H1 (cell line): ENCODE results near the gene MEX3C. TPM values are rescaled to one million over a fixed set of nuclear protein-coding genes. Genes with fewer than 3 reads are reported as not detected.

ENCODE experiments used
- CTCF ChIA-PET: fragments of 300-600 bp; sonication (Branson Sonifier 250); formaldehyde crosslinking; loops from one replicate; lab custom pipeline; 2021; ENCODE audit not compliant: partially characterized antibody; lab: Charles Lee
- POLR2A ChIA-PET: fragments of 300-600 bp; sonication (Branson Sonifier 250); formaldehyde crosslinking; loops from one replicate; lab custom pipeline; 2021; ENCODE audit warnings: inconsistent platforms; ENCODE audit not compliant: partially characterized antibody; lab: Charles Lee
- DNase-seq, 2 experiments: peaks; one replicate each; pipeline versions ENCODE4 v3.0.0 to v3.0.0-alpha.2; 2010 to 2022; ENCODE audit warnings: low spot score in 2 of 2, low read depth in 1 of 2, mixed read lengths in 1 of 2
- FAIRE-seq: peaks from 2 replicates; lab custom pipeline; 2011; peaks lifted over from hg19 to GRCh38; lab: Jason Lieb, UNC
- H2AFZ ChIP-seq: 2 replicates; pipeline ENCODE4 v1.8.1; 2012; ENCODE audit warnings: low read length, inconsistent platforms
- H2AK5ac ChIP-seq: 2 replicates; pipeline ENCODE4 v1.6.1; 2013; ENCODE audit warnings: low read depth, low read length
- H2BK120ac ChIP-seq: replicated peaks from 2 replicates; pipeline ENCODE3; 2013; ENCODE audit warnings: low read depth, low read length, inconsistent platforms
- H2BK12ac ChIP-seq: 2 replicates; pipeline ENCODE4 v1.6.1; 2013; ENCODE audit warnings: low read depth, low read length
- H2BK15ac ChIP-seq: 2 replicates; pipeline ENCODE4 v1.6.1; 2013; ENCODE audit warnings: low read length
- H2BK20ac ChIP-seq: 2 replicates; pipeline ENCODE4 v1.6.1; 2013; ENCODE audit warnings: low read length
- H2BK5ac ChIP-seq: 2 replicates; pipeline ENCODE4 v1.6.1; 2013; ENCODE audit warnings: low read depth, low read length
- H3K14ac ChIP-seq: 2 replicates; pipeline ENCODE4 v1.6.1; 2013; ENCODE audit warnings: inconsistent platforms; ENCODE audit not compliant: insufficient read length
- H3K18ac ChIP-seq: 2 replicates; pipeline ENCODE4 v1.6.1; 2013; ENCODE audit warnings: low read length; ENCODE audit errors: extremely low read depth
- H3K23ac ChIP-seq: 2 replicates; pipeline ENCODE4 v1.6.1; 2013; ENCODE audit warnings: inconsistent platforms; ENCODE audit not compliant: insufficient read length
- H3K23me2 ChIP-seq: 2 replicates; pipeline ENCODE4 v1.6.1; 2013; ENCODE audit warnings: low read depth, low read length
- H3K27ac ChIP-seq: 2 replicates; pipeline ENCODE4 v1.6.1; 2011; ENCODE audit warnings: low read depth, low read length, inconsistent platforms
- H3K27me3 ChIP-seq, 4 experiments: replicated peaks in 1 of 4; 1 replicate in 1 of 4; 2 replicates in 3 of 4; pipeline versions ENCODE4 v1.6.1 to v1.8.1; 2011 to 2013; ENCODE audit warnings: low read length in 3 of 4, mild to moderate bottlenecking in 3 of 4, inconsistent platforms in 2 of 4, mixed read lengths in 2 of 4, moderate library complexity in 1 of 4; ENCODE audit not compliant: control insufficient read depth in 3 of 4, insufficient read depth in 3 of 4; ENCODE audit errors: extremely low read depth in 1 of 4
- H3K36me3 ChIP-seq, 4 experiments: 2 replicates each; pipeline versions ENCODE4 v1.6.1 to v1.8.1; 2011 to 2013; ENCODE audit warnings: mild to moderate bottlenecking in 4 of 4, low read length in 3 of 4, moderate library complexity in 2 of 4, control low read depth in 1 of 4, inconsistent platforms in 1 of 4; ENCODE audit not compliant: insufficient read depth in 4 of 4, control insufficient read depth in 2 of 4
- H3K4ac ChIP-seq: replicated peaks from 2 replicates; pipeline ENCODE3; 2013; ENCODE audit warnings: low read length, low read depth, mixed read lengths, inconsistent platforms; ENCODE audit not compliant: insufficient read length
- H3K4me1 ChIP-seq, 4 experiments: replicated peaks in 1 of 4; 1 replicate in 1 of 4; 2 replicates in 3 of 4; pipeline versions ENCODE4 v1.6.1 to v1.8.1; 2011 to 2013; ENCODE audit warnings: low read length in 3 of 4, inconsistent platforms in 2 of 4, mixed read lengths in 1 of 4; ENCODE audit not compliant: insufficient read depth in 4 of 4, control insufficient read depth in 3 of 4
- H3K4me2 ChIP-seq, 2 experiments: 2 replicates each; pipeline versions ENCODE4 v1.6.1 to v1.8.1; 2011 to 2013; ENCODE audit warnings: low read depth in 2 of 2, low read length in 2 of 2, control low read depth in 1 of 2, inconsistent platforms in 1 of 2, mild to moderate bottlenecking in 1 of 2; ENCODE audit not compliant: insufficient read depth in 1 of 2
- H3K4me3 ChIP-seq, 4 experiments: fragments of 200-600, 300-600 bp in 1 of 4; sonication (generic), shearing (Covaris generic), sonication (Bioruptor Twin) in 1 of 4; 2 replicates each; pipeline versions ENCODE4 v1.5.1 to v1.8.1; 2011 to 2016; ENCODE audit warnings: low read length in 4 of 4, low read depth in 3 of 4, control low read depth in 2 of 4, inconsistent platforms in 2 of 4, mild to moderate bottlenecking in 2 of 4, mixed read lengths in 1 of 4, moderate library complexity in 1 of 4; ENCODE audit not compliant: insufficient read depth in 2 of 4; ENCODE audit errors: extremely low read depth in 1 of 4
- H3K56ac ChIP-seq: replicated peaks from 2 replicates; pipeline ENCODE3; 2013; ENCODE audit warnings: low read depth, mild to moderate bottlenecking, mixed read lengths, low read length, inconsistent platforms; ENCODE audit not compliant: insufficient read length
- H3K79me1 ChIP-seq: 2 replicates; pipeline ENCODE4 v1.6.1; 2013; ENCODE audit warnings: low read depth, low read length, control low read depth
- H3K79me2 ChIP-seq, 2 experiments: 2 replicates each; pipeline versions ENCODE4 v1.6.1 to v1.8.1; 2012 to 2013; ENCODE audit warnings: low read length in 2 of 2, mild to moderate bottlenecking in 2 of 2, inconsistent platforms in 1 of 2; ENCODE audit not compliant: insufficient read depth in 2 of 2, control insufficient read depth in 1 of 2
- H3K9ac ChIP-seq, 4 experiments: replicated peaks in 1 of 4; 1 replicate in 1 of 4; 2 replicates in 3 of 4; pipeline versions ENCODE4 v1.6.1 to v1.8.1; 2011 to 2013; ENCODE audit warnings: low read depth in 3 of 4, low read length in 3 of 4, control low read depth in 2 of 4, mild to moderate bottlenecking in 2 of 4, moderate library complexity in 2 of 4, inconsistent platforms in 1 of 4; ENCODE audit errors: extremely low read depth in 1 of 4
- H3K9me3 ChIP-seq, 2 experiments: 2 replicates each; pipeline versions ENCODE4 v1.6.1 to v1.8.1; 2012 to 2013; ENCODE audit warnings: mild to moderate bottlenecking in 2 of 2, moderate library complexity in 2 of 2, control low read depth in 1 of 2, inconsistent platforms in 1 of 2, low read depth in 1 of 2, low read length in 1 of 2, mixed read lengths in 1 of 2; ENCODE audit not compliant: insufficient read depth in 2 of 2
- H4K20me1 ChIP-seq, 2 experiments: replicated peaks in 1 of 2; 2 replicates each; pipeline versions ENCODE3 to v1.8.1; 2011 to 2013; ENCODE audit warnings: inconsistent platforms in 2 of 2, low read length in 2 of 2, mild to moderate bottlenecking in 1 of 2; ENCODE audit not compliant: insufficient read depth in 2 of 2, control insufficient read depth in 1 of 2
- H4K5ac ChIP-seq: 2 replicates; pipeline ENCODE4 v1.6.1; 2013; ENCODE audit warnings: low read length, low read depth, mixed read lengths, inconsistent platforms; ENCODE audit not compliant: insufficient read length
- H4K8ac ChIP-seq: 2 replicates; pipeline ENCODE4 v1.8.0; 2013; ENCODE audit warnings: mild to moderate bottlenecking, moderate library complexity, low read length, inconsistent platforms; ENCODE audit not compliant: insufficient read depth; ENCODE audit errors: extremely low read depth
- H4K91ac ChIP-seq: replicated peaks from 2 replicates; pipeline ENCODE3; 2013; ENCODE audit warnings: low read length, mixed read lengths, inconsistent platforms; ENCODE audit not compliant: insufficient read length
- CHD2 ChIP-seq: IDR thresholded peaks from 2 replicates; pipeline ENCODE4 v1.6.1; 2012; ENCODE audit warnings: low read length, improper control_type of control experiment
- EZH2 ChIP-seq: fragments of 200-600 bp; sonication (generic); IDR thresholded peaks from 2 replicates; pipeline ENCODE4 v1.7.1; 2012; ENCODE audit warnings: low read depth, mild to moderate bottlenecking, moderate library complexity, low read length, inconsistent platforms; ENCODE audit not compliant: severe bottlenecking
- JUN ChIP-seq: IDR thresholded peaks from 2 replicates; pipeline ENCODE4 v1.6.1; 2011; ENCODE audit warnings: low read depth, mild to moderate bottlenecking, improper control_type of control experiment, low read length
- KDM5A ChIP-seq: fragments of 200-600 bp; IDR thresholded peaks from 2 replicates; pipeline ENCODE4 v1.7.1; 2012; ENCODE audit warnings: mild to moderate bottlenecking, low read length, inconsistent platforms, mixed read lengths
- RBBP5 ChIP-seq: IDR thresholded peaks from 2 replicates; pipeline ENCODE4 v1.7.1; 2012; ENCODE audit warnings: low read depth, mild to moderate bottlenecking, inconsistent platforms, low read length, moderate library complexity, borderline replicate concordance
- RFX5 ChIP-seq: IDR thresholded peaks from 2 replicates; pipeline ENCODE4 v1.6.1; 2011; ENCODE audit warnings: low read depth, low read length, improper control_type of control experiment, borderline replicate concordance
- SIN3A ChIP-seq, 2 experiments: IDR thresholded peaks in 1 of 2; conservative IDR thresholded peaks in 1 of 2; 2 replicates each; pipeline ENCODE4 v1.6.1; 2011 to 2012; ENCODE audit warnings: low read length in 2 of 2, improper control_type of control experiment in 1 of 2, low read depth in 1 of 2, mild to moderate bottlenecking in 1 of 2
- WGBS, 2 experiments: shearing (Covaris generic) in 1 of 2; methylation state at CpG; one replicate each; pipeline versions ENCODE4 v1.1.6 to v1.1.7; 2013 to 2015; ENCODE audit warnings: low lambda C conversion rate in 2 of 2, mixed read lengths in 2 of 2, inconsistent platforms in 1 of 2, low coverage in 1 of 2, missing lambda C conversion rate in 1 of 2; ENCODE audit not compliant: insufficient replicate concordance in 2 of 2, insufficient coverage in 1 of 2, insufficient read length in 1 of 2; ENCODE audit errors: extremely low coverage in 1 of 2, missing lambda C conversion rate in 1 of 2; 5-methylcytosine and 5-hydroxymethylcytosine counted together
- polyA plus RNA-seq, 7 experiments: library from polyadenylated mRNA; depleted of rRNA in 3 of 7; stranded (reverse) in 5 of 7; unstranded in 2 of 7; fragments of >200 nt in 5 of 7; fragments of 200-250 nt in 2 of 7; gene quantifications; 1 replicate in 5 of 7; 2 replicates in 1 of 7; 4 replicates in 1 of 7; pipeline versions ENCODE4 v1.2.1 to v1.2.3, GENCODE V29; 2011 to 2013; ENCODE audit warnings: missing spikeins in 2 of 7, mixed read lengths in 2 of 7
- total RNA-seq: library from RNA; stranded (reverse); fragmentation: NEBNext Ultra II Directional; extraction: Animal tissue kit (Norgen Biotek cat#: 25700); gene quantifications from 2 replicates; pipeline ENCODE4 v1.2.1, GENCODE V29; 2021

MEX3C gene
- total and polyA plus RNA-seq, 2 of the 8 experiments (the other 6 are each of a cell fraction or from before 2014, with no cell fraction given), result 48.2 to 103 TPM

GRCh38 chr18:51168026-51168742 lies 29.3 kb downstream of the MEX3C start:
- H3K56ac ChIP-seq, result no peak overlapping the region
- H2BK12ac ChIP-seq, result peak overlapping the region; percentile 75; the same call in 1 of the 2 replicates
- no peaks in the 10 kb centered on the region for H3K36me3 ChIP-seq
- H3K4ac ChIP-seq, result no peak overlapping the region
- H3K23ac ChIP-seq, result no peak overlapping the region
- peak overlapping the region; percentile 57; the same call in 1 of the 2 replicates for H3K18ac ChIP-seq
- no peak overlapping the region for H2AFZ ChIP-seq
- no peak overlapping the region for H2BK15ac ChIP-seq
- no peaks in the 10 kb centered on the region; the same call in 1 of the 2 replicates for H3K23me2 ChIP-seq
- H4K8ac ChIP-seq, result no peak overlapping the region
- peak; percentile 98 for FAIRE-seq
- H2BK120ac ChIP-seq, result no peak overlapping the region
- WGBS, 2 experiments, result 28% methylated on average over 5 of the region's 5 CpGs; no CpG with 5 or more reads in 1 of the 2 experiments
- no peaks in the 10 kb centered on the region for H4K20me1 ChIP-seq
- peak overlapping the region; percentile 15 to 52 for H3K4me2 ChIP-seq
- H3K4me1 ChIP-seq, result peaks cover 4 to 14% (median 11%) of the 10 kb centered on the region in 4 experiments
- H3K9me3 ChIP-seq, result no peaks in the 10 kb centered on the region
- peak overlapping the region; percentile 38; the same call in 1 of the 2 replicates for H3K27ac ChIP-seq
- no peak overlapping the region; the same call in 1 of the 2 replicates for H2BK20ac ChIP-seq
- DNase-seq, result peak; percentile 63 to 82
- POLR2A ChIA-PET, result interaction anchor here (0.6 to 6.3 kb wide), 9 partner anchors 11 to 289 kb away, joined by 3 to 55 read pairs (median 3); partner anchors contain the start of genes ME2 and MEX3C
- H2BK5ac ChIP-seq, result peak overlapping the region; percentile 88; the same call in 1 of the 2 replicates
- H3K79me1 ChIP-seq, result no peaks in the 10 kb centered on the region
- H3K4me3 ChIP-seq, result no peak overlapping the region
- CTCF ChIA-PET, result interaction anchor here (0.6 to 3.2 kb wide), 10 partner anchors 11 to 320 kb away, joined by 3 to 11 read pairs (median 3); no protein-coding TSS in a partner anchor
- H2AK5ac ChIP-seq, result 0 out of 2 replicates have a peak overlapping the region, but pooled peaks have one; percentile 98
- H3K27me3 ChIP-seq, result no peaks in the 10 kb centered on the region; a peak in 2 of 7 replicates
- 0 out of 4 replicates have a peak, but pooled peaks cover 0 to 4% of the 10 kb centered on the region in 2 experiments for H3K79me2 ChIP-seq
- H3K14ac ChIP-seq, result no peak overlapping the region
- H4K5ac ChIP-seq, result peak overlapping the region; percentile 20
- peak overlapping the region; percentile 30 for H4K91ac ChIP-seq
- H3K9ac ChIP-seq, result no peak overlapping the region
- TF ChIP-seq RBBP5, result no peak
- TF ChIP-seq KDM5A, result no peak
- no peak for TF ChIP-seq EZH2
- TF ChIP-seq JUN, result no peak
- TF ChIP-seq CHD2, result 0 out of 2 replicates have a peak, but pooled peaks have one; percentile 34
- no peak for TF ChIP-seq SIN3A (conservative IDR thresholded peaks at IDR 0.05 in 1 of 2, IDR thresholded peaks at IDR 0.05 in 1 of 2; ENCODE audit: low read depth in 1 of 2, low read length in 2 of 2)
- no peak for TF ChIP-seq RFX5
